Erythroblast (primary cell): ENCODE results near the gene HDAC5.

ENCODE experiments used
- GATA1 ChIP-seq: IDR thresholded peaks from 2 replicates; pipeline ENCODE4 v1.6.1; 2011; ENCODE audit warnings: low read depth, mild to moderate bottlenecking, control low read depth, low read length, moderate library complexity
- POLR2A ChIP-seq: IDR thresholded peaks from 2 replicates; pipeline ENCODE4 v1.6.1; 2011; ENCODE audit warnings: mild to moderate bottlenecking, low read length

DNA sequence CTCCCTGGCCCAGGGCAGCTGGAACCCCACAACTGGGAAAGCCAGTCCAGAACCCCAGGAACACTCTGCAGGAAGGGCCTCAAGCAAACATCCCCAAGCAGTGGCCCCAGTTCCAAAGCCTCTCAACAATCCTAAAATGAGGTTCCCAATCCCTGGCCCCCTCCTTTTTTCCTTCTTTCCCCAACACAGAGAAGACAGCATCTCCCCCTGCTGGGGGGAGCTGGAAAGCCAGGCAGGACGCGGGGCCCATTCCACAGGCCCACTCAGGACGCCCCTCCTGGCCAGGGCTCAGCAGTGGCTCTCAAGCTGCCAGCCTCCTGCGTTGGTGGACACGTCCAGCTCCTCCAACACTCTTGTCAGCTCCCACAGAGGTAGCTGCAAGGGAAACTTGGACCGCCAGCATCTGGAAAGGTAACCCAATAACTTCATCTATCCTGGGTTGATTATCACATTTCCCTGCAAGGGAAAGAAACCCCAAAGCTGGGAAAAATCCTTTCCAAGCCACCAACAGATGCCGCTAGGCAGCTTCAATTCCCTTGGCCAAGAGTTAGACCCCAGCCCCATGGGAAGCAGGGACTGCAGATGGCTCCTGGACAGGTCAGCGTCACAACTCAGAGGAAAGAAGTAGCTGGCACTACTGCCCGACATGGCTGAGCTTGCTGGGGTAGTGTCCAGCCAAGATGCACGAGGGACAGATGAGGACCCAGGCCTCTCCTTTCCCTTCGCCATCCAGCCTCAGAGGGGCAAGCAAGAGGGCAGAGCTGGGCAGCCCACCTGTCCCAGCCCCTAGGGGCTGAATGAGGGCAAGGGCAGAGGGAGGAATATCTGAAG, 7.6 kb downstream of the HDAC5 start:
- no peak for TF ChIP-seq POLR2A
- TF ChIP-seq GATA1 = no peak
